ENCODE data around the gene SLC13A5.
"Not testable (repeated sequence)": the region's sequence is repeated elsewhere in the genome, so short reads cannot be mapped to it uniquely, and the experiment has no call there.

Gene SLC13A5

DNA sequence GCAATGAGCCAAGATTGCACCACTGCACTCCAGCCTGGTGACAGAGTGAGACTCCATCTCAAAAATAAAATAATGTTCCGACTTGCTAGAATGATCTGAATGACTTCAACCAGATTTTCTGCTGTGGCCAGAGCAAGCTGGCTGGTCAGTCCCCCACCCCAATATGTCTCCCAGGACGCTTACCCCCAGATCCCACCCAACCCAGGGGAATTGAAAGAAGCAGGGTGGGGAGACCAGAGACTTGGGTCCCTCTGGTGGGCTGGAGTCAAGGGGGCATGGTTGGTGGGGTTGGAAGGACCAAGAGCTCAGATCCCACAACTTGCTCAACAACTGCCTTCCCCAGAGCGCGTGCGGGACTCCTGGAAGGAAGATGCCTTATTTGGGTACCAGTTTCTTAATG is 54.8 kb downstream of the SLC13A5 start:
- FAIRE-seq: not testable (repeated sequence)

DNA sequence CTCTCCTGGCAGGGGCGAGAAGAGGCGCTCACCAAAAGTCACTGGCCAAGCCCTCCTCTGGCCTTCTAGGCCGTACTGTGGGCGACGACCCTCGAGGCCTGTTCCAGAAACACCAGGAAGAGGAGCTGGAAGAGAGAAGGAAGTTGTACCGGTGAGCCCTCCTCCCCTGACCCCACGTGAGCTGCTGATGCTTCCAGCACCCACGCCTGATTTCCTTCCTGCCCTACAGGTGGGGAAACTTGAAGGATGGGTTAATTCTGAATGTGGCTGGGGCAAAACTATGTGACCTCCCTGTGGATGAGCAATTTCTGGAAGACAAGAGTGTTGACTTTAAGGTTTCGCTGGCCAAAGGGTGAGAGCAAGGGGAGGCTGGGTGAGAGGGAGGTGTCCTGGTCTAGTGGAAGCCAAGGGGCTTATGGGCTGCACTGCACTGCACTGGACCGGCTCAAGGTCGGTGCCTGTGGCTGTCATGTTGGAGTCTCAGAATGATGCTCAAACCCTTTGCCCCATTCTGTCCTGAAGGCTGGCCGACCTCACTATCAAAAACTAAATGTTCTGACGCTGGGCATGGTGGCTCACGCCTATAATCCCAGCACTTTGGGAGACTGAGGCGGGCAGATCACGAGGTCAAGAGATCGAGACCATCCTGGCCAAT is 55.4 kb downstream of the SLC13A5 start:
- FAIRE-seq: no peak

DNA sequence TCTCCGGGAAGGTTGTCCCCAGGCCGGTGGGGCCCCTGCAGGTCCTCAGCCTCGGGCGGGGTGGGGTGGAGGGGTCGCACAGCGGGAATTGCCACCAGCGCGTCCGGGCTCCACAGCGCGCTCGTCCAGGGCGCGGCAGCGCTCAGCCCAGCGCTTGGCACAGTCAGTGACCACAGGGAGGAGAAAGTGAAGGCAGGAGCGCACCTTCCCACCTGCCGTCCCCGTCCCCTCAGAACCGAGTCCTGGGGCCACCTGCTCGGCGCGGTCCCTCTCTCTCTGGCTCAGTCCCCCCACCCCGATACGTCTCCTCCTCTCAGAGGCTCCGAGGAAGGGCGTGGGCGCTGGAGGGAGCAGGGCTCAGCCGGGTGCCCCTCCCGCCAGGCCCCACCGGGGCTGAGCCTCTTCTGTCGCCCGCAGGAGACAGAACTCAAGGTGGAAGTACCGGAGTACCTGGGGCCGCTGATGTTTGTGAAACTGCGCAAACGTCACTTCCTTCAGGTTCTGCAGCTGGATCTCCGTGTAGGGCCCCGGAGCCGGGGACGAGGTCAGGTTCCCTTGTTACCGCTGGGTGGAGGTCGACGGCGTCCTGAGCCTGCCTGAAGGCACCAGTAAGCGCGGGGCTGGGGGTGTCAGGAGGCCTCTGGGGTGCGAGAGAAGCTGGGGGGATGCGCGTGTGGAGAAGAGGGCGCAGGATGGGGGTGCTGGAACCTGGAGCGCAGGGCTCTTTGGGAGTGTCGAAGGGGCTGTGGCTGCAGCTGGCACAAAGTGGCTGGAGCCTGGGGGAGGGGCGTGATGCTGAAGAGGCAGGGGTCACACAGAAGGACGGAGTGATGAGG is 56.2 kb downstream of the SLC13A5 start:
- FAIRE-seq: not testable (repeated sequence)

DNA sequence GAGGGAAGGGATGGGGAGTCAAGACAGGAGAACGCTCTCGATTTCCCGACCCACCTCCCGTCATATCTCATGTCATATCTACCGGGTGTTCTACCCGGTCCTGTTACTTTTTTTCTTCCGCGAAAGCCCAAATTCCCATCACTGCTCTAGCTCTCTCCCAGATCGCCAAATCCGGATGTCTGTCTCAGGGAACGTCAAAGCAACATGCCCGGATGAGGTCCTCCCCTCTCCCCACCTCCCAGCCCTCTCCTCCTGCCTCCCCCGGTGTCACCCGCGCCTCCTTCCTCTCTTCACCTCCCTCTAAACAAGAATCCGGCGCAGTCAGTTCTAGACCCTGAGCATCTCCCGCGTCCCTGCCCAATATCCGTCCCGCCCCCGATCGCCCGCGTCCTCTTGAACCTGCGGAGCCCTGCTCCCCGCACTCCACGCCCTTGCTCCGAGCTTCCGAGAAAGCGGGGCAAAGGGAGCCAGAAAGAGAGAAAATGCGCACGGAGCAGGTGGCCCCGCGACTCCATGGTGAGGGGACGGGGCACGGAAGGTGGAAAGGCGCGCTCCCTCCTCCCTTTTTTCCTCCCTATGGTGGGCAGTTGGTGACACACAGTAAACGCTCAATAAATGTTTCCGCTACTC is 57.3 kb downstream of the SLC13A5 start:
- not testable (repeated sequence) for FAIRE-seq

DNA sequence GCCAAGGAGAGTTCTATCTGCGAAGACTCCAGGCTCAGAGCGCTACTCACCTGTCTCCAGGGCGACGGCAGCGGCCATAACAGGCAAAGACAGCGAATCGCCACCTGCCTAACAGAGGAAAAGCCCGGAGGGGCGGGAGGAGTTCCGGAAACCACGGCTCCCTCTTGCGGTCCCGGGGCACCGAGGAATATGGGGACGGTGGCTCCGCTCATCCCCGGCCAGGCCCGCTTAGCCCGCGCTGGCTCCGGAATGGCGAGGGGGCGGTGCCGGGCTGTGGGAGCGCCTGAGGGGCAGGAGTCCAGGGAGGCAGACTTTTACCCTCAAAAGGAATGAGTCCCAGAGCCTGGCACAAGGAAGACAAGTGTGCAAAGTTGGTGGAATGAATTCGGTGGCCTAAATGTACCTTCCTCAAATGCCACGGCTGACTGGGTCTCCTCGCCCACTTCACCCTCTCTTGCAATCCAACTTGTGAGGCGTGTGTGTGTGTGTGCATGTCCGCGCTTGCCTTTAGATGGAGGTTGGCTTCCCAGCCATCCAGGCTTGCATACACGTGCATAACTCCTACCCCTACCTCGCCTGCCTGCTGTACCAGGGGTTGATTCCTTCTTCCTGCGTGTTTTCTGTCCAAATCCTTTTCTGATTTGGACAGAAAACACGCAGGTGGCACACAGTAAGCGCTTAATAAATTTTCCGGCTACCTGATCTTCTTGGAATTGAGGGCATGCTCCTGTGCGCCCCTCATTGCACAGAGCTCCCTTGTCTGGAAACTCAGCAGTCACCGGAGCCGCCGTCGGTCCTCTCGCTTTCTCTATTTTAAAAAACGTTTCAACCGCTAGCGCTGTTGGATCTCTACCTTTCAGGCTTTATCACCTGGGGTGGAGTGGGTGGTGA is 58.1 kb downstream of the SLC13A5 start:
- no peak for FAIRE-seq

DNA sequence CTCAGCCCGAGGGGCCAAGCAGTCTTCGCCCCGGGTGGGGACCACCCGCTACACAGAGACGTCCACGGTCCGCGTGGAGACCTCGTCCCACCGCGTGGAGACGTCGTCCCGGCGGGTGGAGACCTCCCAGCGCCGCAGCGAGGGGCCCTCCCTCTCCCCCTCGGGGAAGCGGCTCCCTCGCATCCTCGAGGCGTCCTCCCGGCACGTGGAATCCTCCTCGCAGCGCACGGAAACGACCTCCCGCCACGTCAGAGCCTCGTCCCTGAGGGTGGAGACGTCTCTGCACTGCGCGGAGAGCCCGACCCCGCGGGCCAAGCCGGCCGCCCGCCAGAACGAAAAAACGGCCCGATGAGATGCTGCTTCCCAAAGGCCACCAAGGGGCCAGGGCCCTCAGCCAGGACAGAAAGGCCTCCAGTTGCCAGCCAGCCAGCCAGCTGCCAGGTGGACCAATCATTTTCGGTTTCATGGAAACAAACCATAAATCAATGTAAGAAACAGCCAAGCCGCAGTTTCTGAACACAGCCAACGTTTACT is 61.2 kb downstream of the SLC13A5 start:
- no peak for FAIRE-seq

DNA sequence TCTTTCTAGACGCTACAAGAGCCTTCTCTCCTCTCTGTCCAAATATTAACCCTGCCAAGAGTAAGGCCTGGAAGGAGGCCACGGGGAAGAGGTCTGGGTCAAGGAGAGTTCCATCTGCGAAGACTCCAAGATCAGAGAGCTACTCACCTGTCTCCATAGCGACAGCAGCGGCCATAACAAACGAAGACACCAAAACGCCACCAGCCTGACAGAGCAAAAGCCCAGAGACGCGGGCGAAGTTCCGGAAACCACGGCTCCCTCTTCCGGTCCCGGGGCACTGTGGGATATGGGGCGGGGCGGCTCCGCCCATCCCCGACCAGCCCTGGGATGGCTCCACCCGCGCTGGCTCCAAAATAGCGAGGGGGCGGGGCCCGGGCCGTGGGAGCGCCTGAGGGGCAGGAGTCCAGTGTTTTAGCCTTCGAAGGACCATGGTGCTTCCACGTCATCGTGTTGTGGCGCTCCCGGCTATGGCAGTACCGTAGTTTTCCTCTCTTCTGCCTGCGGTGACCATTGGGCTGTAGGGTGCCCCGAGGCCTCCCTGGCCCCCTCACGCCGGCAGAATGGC is 61.7 kb downstream of the SLC13A5 start, which contains the start of the genes C17orf100 and MED31:
Gene C17orf100, plus strand, starts transcription at position 409 of the 565 bp plus-strand sequence. Its CDS starts 152 bp downstream, at position 561.
Gene MED31, minus strand, starts transcription at position 252 of the 565 bp plus-strand sequence. Its CDS starts 77 bp downstream, at position 175.
- FAIRE-seq: no peak

DNA sequence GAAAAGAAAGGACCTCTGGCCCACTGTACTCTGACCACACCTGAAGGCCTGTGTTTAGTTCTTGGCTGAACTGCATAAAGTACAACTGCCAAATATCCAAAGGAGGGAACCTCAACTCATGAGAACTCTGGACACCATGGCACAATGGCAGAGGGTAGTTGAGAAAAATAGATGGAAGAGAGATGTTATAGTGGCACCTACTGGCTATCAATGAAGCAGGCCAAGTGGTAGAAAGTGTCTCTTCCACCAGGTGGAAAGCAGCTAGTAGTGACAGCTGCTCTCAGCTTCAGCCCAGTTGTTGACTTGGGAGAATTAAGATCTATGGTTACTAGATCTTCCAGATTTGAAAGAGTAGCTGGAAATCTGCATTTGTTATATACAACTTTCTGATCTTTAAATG is 65.0 kb downstream of the SLC13A5 start:
- FAIRE-seq: no peak

DNA sequence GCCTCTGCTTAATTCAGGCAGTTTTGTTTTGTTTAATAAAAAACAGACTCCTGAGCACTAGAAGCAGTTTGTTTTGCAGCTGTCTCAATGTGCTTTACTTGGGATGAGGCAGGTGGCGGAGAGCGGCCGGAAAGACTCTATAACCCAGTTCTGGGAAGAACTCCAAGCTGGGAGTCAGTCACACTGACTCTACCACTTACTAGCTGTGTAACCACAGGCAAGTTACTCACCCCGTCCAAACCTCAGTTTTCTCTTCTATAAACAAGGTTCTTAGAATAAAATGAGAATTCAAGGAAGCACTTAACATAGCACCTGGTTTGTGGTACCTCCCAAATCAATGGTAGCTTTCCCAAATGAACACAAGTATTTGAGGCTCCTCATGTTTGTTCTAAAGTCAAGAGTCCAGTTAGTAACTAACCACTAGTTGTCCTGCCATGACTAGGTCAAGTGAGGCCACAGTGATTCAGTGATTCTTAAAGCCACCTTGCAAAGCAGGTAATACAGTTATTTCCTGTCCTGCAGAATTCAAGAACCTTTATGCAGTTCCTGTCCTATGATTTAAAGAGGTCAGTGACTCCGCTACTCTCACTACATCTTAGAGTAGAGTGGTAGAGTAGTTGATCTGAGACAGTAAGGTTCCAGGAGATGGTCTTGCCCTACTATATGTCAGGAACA is 69.6 kb downstream of the SLC13A5 start:
- no peak for FAIRE-seq

DNA sequence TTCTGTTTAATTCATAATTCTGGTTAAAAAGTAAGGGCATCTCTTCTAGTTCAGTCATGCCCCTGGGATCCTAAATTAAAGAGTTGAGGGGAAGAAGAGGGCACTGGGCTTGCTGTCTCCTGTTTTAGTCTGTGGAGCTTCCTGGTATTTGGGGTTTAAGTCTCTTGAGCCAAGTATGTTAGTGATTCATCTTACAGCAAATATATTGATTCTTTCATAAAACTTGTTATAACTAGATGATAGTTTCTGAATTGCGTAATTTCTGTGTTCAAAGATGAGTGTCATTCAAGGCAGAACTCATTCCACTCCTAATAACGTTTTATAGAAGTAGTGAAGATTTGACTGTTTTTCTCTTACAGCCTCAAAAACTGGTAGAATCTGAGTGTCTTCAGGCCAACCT is 70.6 kb downstream of the SLC13A5 start:
- no peak for FAIRE-seq

DNA sequence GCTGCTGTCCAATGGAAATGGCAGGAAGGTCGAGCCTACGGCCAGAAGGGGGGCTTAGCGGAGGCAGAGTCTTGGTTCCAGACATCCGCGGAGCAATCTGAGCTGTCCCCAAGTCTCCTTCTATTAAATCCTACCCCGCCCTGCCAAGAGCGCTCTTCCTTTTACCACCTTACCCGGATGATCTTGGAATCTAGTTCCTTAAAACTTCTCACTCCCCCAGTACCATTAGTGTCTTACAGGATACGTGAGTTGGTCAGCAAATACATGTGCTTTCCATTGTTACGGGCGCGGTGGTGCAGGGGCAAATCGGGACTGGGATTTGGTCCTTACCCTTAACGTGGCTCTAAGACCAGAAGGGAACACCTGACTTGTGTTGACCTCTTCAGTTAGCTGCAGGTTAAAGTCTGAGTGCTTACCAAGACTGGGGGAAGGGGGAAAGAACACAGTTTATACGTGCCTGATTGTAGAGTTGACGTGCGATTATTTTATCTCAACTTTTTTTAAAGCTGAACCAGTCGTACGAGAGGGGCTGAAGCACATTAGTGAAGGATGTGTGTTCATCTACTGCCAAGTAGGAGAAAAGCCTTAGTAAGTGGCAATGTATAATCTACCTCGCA is 71.8 kb downstream of the SLC13A5 start:
- FAIRE-seq: no peak

DNA sequence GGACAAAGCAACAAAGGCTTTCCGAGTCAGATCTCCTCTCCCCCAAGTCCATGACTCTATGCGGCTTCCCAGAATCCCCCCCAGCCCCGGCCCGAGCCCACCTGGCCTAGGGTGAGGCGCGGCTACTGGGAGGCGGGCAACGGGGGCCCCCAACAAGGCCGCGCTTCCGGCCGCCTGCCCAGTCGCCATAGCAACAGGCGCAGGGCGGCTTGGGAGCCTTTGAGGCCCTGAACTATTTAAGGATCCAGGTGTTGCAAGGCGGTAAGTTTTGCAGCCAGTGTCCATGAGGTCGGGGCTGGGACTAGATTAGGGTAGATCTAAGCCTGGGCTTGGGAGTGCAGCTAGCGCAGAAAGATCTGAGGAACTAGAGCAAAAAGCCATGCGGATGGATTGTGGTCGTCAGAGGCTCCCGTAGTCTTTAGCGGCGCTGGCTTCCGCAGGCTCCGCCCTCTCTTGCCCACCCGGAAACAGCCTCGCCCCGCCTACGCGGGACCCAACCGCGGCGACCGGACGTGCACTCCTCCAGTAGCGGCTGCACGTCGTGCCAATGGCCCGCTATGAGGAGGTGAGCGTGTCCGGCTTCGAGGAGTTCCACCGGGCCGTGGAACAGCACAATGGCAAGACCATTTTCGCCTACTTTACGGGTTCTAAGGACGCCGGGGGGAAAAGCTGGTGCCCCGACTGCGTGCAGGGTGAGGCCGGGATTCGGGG is 72.5 kb downstream of the SLC13A5 start, which contains the start of the genes KIAA0753 and TXNDC17:
Gene KIAA0753, minus strand, starts transcription at position 176 of the 711 bp plus-strand sequence. CDS start 5,608 bp downstream, outside the sequence.
Gene TXNDC17, plus strand, starts transcription at position 525 of the 711 bp plus-strand sequence. Its CDS starts 23 bp downstream, at position 548.
- no peak for FAIRE-seq

DNA sequence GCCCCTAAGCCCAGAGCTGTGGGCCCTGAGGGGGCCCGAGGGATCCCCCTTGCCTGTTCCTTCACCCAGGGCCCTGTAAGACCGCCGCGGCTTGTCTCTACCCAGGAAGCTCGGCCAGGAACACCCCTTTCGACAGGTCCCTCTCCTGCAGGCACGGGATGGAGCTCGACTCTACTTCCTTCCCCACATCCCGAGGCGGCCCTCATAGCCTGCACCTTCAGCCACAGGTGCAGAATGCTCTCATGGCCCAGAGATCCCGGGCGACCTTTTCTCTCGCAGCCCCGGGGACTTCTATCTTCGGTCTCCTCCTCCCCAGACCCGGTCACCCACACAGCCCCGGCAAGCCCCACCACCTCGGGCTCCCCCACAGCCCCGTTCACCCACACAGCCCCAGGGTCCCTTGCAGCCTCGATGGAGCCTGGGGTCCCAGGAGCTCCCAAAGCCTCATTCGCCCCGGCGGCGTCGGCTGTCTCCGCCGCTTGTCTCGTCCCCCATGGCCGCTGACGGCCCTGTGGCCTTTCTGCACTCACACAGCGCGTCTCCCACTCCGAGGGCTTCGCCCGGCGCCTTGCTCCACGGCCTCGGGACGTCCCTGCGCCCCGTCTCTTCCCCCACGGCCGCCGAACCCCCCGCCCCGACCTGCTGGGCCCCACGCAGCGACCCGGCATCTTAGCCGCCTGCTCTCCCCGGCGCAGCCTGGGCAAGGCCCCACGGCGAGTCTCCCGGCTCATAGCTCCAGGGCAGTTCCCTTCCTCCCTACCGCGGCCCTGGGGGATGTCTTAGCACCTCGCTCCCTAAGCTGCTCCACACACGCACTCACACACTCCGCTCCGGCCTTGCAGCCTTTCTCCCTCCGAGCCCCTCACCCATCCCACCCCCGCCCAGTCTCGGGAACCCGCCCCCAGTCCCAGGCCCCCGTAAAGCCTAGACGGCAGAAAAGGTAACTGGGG is 73.3 kb downstream of the SLC13A5 start:
- no peak for FAIRE-seq

DNA sequence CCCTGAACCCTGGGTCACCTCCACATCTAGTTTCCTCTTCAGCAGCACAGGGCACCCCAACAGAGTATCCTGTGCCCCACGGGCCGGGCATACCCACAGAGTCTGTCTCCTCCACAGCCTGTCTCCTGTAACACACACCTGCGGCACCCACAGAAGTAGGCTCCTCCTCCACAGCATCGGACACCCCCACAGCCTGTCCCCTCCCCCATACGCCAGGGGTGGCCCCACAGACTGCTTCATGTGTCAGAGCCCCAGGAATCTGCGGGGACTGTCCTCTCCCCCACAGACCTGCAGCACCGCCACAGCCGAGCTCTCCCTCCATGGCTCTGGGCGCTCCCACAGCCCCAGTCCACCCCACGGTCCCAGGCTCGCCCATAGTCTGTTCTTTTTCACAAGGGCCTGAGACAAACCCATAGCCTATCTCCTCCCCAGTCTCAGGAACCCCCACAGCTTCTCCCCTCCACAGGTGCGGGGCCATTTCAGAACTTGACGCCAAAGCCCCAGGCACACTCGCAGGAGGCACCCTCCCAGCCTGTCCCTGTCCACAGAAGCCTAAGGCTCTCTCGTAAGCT is 74.1 kb downstream of the SLC13A5 start:
- FAIRE-seq: no peak

DNA sequence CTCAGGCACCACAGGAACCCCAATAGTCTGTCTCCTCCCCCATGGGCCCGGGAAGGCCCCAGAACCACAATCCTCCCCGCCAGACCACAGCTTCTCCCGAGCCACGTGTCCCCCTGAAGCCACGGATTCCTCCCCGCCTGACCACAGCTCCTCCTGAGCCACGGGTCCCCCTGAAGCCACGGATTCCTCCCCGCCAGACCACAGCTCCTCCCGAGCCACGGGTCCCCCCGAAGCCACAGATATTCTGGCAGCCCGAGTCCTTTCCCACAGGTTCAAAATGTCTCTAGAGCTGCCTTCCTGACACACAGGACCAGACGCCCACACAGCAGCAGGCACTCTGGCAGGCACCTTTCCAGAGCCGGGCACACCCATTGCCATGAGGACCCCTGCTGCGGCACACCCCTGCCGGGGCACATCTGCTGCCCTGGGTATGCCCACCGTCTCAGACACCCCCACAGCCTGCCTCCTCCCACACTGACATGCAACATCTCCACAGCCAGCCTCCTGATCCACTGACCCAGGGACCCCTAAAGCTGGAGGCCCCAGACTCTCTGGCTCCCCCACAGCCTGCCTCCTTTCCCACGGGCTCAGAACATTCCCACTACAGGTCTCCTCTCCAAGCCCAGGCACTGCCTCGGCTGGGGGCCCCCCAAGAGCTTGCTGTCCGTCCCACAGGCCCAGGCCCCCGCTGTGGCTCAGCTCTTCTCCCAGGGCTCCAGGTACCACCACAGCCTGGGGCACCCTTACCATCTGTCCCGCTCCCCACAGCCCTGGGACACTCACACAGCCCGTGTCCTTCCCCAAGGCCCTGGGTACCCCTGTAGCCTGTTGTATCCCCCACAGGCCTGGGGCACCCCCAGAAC is 74.9 kb downstream of the SLC13A5 start:
- FAIRE-seq: no peak

DNA sequence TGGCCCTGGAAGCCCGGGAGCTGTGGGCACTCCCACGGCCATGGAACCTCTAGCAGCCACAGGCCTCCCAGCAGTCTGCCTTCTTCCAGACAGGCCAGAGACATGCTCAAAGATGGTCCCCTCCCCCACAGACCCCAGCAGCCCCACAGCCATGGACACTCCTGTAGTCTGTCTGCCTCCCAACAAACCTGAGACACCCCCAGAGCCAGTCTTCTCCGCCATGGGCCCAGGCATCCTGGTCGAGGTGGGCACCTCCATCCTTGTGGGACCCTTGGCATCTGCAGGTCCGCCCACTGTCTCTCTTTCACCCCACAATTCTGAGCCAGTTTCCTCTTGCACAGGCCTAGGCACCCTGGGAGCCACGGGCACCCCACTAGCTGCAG is 75.7 kb downstream of the SLC13A5 start:
- FAIRE-seq: no peak
